ENCODE data around the gene TROAP. TPM values are rescaled to one million over a fixed set of nuclear protein-coding genes. Genes with fewer than 3 reads are reported as not detected.

Gene TROAP
- total and polyA plus RNA-seq, 2 donors from 2014 or later: 1.0 to 1.5 TPM

GRCh38 chr12:49327887-49328286 is 4.8 kb downstream of the TROAP start:
- no peak for TF ChIP-seq CTCF (IDR thresholded peaks at IDR 0.05; ENCODE audit: borderline replicate concordance, extremely low read depth, insufficient read depth)
- Histone ChIP-seq H3K27ac (ENCODE audit: low read depth in 2 of 2, low read length in 2 of 2) (no peak overlapping the region), H3K4me1 (ENCODE audit: control insufficient read depth in 2 of 3, insufficient read depth in 2 of 3, low read depth in 1 of 3, low read length in 3 of 3) (peaks cover 0 to 9% (median 0%) of the 10 kb centered on the region in 3 donors), H3K4me3 (ENCODE audit: low read length in 3 of 3) (no peak overlapping the region), H3K9me3 (ENCODE audit: control insufficient read depth in 2 of 3, insufficient read depth in 1 of 3, low read length in 3 of 3) (no peaks in the 10 kb centered on the region), H3K27me3 (ENCODE audit: control insufficient read depth, insufficient read depth, low read length) (no peaks in the 10 kb centered on the region), H3K9ac (ENCODE audit: low read length in 3 of 3) (no peak overlapping the region), H3K36me3 (ENCODE audit: control insufficient read depth in 2 of 3, insufficient read depth in 3 of 3, low read length in 3 of 3) (no peaks in the 10 kb centered on the region)
- intact Hi-C loops (cut with DNase I): no loop called here
- FAIRE-seq (no peak), DNase-seq (no peak)

GRCh38 chr12:49328816-49329215 is 5.8 kb downstream of the TROAP start:
- FAIRE-seq (no peak), DNase-seq (no peak)
- H3K9me3 ChIP-seq (ENCODE audit: control insufficient read depth in 2 of 3, insufficient read depth in 1 of 3, low read length in 3 of 3): no peaks in the 10 kb centered on the region
- peaks cover 0 to 3% (median 0%) of the 10 kb centered on the region in 3 donors for H3K4me1 ChIP-seq (ENCODE audit: control insufficient read depth in 2 of 3, insufficient read depth in 2 of 3, low read depth in 1 of 3, low read length in 3 of 3)
- no peaks in the 10 kb centered on the region for H3K36me3 ChIP-seq (ENCODE audit: control insufficient read depth in 2 of 3, insufficient read depth in 3 of 3, low read length in 3 of 3)
- H3K27ac ChIP-seq (ENCODE audit: low read depth in 2 of 2, low read length in 2 of 2): no peak overlapping the region
- intact Hi-C loops (cut with DNase I): no loop called here
- no peak overlapping the region for H3K4me3 ChIP-seq (ENCODE audit: low read length in 3 of 3)
- no peak overlapping the region for H3K9ac ChIP-seq (ENCODE audit: low read length in 3 of 3)
- H3K27me3 ChIP-seq (ENCODE audit: control insufficient read depth, insufficient read depth, low read length): peaks cover 6% of the 10 kb centered on the region
- TF ChIP-seq CTCF (IDR thresholded peaks at IDR 0.05; ENCODE audit: borderline replicate concordance, extremely low read depth, insufficient read depth): no peak

- TF ChIP-seq CTCF (IDR thresholded peaks at IDR 0.05; ENCODE audit: borderline replicate concordance, extremely low read depth, insufficient read depth): no peak
- FAIRE-seq (no peak), DNase-seq (no peak)
- Histone ChIP-seq H3K27me3 (ENCODE audit: control insufficient read depth, insufficient read depth, low read length) (peaks cover 15% of the 10 kb centered on the region), H3K4me1 (ENCODE audit: control insufficient read depth in 2 of 3, insufficient read depth in 2 of 3, low read depth in 1 of 3, low read length in 3 of 3) (peaks cover 0 to 3% (median 0%) of the 10 kb centered on the region in 3 donors), H3K9me3 (ENCODE audit: control insufficient read depth in 2 of 3, insufficient read depth in 1 of 3, low read length in 3 of 3) (no peaks in the 10 kb centered on the region), H3K36me3 (ENCODE audit: control insufficient read depth in 2 of 3, insufficient read depth in 3 of 3, low read length in 3 of 3) (no peaks in the 10 kb centered on the region), H3K9ac (ENCODE audit: low read length in 3 of 3) (no peak overlapping the region), H3K27ac (ENCODE audit: low read depth in 2 of 2, low read length in 2 of 2) (no peak overlapping the region), H3K4me3 (ENCODE audit: low read length in 3 of 3) (no peak overlapping the region)
- intact Hi-C loops (cut with DNase I): no loop called here
These were observed 7.1 kb downstream of the TROAP start for GRCh38 chr12:49330032-49330619.

Measured in kidney (tissue), 14 donors.